ENCODE data around the gene CACNA1C. TPM values are rescaled to one million over a fixed set of nuclear protein-coding genes. Genes with fewer than 3 reads are reported as not detected.

CACNA1C gene
- total and polyA plus RNA-seq, 2 of the 4 experiments (the other 2 are of a cell fraction), result 1.6 to 2.6 TPM

- dilution Hi-C loops (cut with HindIII; ENCODE audit: low sequenced_read_pairs, unreplicated experiment), result no loop called here
- WGBS, 2 experiments (ENCODE audit: extremely low coverage in 2 of 2, insufficient read length in 1 of 2), result no CpG with 5 or more reads among the region's 8 CpGs
- no peak overlapping the region for H2BK120ac ChIP-seq (ENCODE audit: low read depth, low read length)
- ChIA-PET CTCF (interaction anchor here (0.6 kb wide), 1 partner anchor 351 kb away, joined by 4 read pairs; no protein-coding TSS in a partner anchor), POLR2A (ENCODE audit: unreplicated experiment) (no interaction called here)
- H3K9ac ChIP-seq (ENCODE audit: low read depth, low read length), result no peak overlapping the region
- BruUV-seq (replicated peaks), result no TSS peak
- no peak overlapping the region for H3K23ac ChIP-seq (ENCODE audit: low read depth, low read length)
- ATAC-seq (ENCODE audit: low read depth) (no peak), DNase-seq (no peak)
- H2AK5ac ChIP-seq (ENCODE audit: low read depth, low read length), result no peak overlapping the region
- no peak overlapping the region for H2AK9ac ChIP-seq (replicated peaks; ENCODE audit: low read depth, low read length, poor library complexity)
- no peak overlapping the region for H3K4ac ChIP-seq (ENCODE audit: low read depth, low read length)
- H3K14ac ChIP-seq (replicated peaks; ENCODE audit: low read depth, low read length), result no peak overlapping the region
- H3K36me3 ChIP-seq (ENCODE audit: control insufficient read depth, insufficient read depth, low read length), result peaks cover 5% of the 10 kb centered on the region; the same call in 1 of the 2 replicates
- H3K18ac ChIP-seq (ENCODE audit: low read depth, low read length), result no peak overlapping the region
- no peak overlapping the region for H4K8ac ChIP-seq (ENCODE audit: low read depth in 2 of 2, low read length in 2 of 2)
- H3K4me1 ChIP-seq (ENCODE audit: control insufficient read depth, insufficient read depth, low read length), result no peaks in the 10 kb centered on the region
- H3K4me2 ChIP-seq (ENCODE audit: low read depth, low read length), result no peak overlapping the region
- intact Hi-C loops (cut with micrococcal nuclease), result no loop called here
- no peak overlapping the region for H2AFZ ChIP-seq (replicated peaks; ENCODE audit: low read length, poor library complexity)
- TF ChIP-seq, protein P1, sequence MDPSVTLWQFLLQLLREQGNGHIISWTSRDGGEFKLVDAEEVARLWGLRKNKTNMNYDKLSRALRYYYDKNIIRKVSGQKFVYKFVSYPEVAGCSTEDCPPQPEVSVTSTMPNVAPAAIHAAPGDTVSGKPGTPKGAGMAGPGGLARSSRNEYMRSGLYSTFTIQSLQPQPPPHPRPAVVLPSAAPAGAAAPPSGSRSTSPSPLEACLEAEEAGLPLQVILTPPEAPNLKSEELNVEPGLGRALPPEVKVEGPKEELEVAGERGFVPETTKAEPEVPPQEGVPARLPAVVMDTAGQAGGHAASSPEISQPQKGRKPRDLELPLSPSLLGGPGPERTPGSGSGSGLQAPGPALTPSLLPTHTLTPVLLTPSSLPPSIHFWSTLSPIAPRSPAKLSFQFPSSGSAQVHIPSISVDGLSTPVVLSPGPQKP (IDR thresholded peaks at IDR 0.05; ENCODE audit: borderline replicate concordance, low read depth, low read length), result no peak
- no peak for TF ChIP-seq SMC3 (IDR thresholded peaks at IDR 0.05; ENCODE audit: low read depth, low read length)
- no peak for TF ChIP-seq BHLHE40 (IDR thresholded peaks at IDR 0.05; ENCODE audit: low read depth, low read length)
- TF ChIP-seq FOS (IDR thresholded peaks at IDR 0.05; ENCODE audit: low read depth, low read length), result no peak
- no peak for TF ChIP-seq RCOR1 (IDR thresholded peaks at IDR 0.05; ENCODE audit: insufficient replicate concordance, low read length)
- no peak for TF ChIP-seq CEBPB (IDR thresholded peaks at IDR 0.05; ENCODE audit: low read depth, low read length)
- no peak for TF ChIP-seq MAZ (IDR thresholded peaks at IDR 0.05; ENCODE audit: borderline replicate concordance, low read depth, low read length)
- TF ChIP-seq, protein P2, sequence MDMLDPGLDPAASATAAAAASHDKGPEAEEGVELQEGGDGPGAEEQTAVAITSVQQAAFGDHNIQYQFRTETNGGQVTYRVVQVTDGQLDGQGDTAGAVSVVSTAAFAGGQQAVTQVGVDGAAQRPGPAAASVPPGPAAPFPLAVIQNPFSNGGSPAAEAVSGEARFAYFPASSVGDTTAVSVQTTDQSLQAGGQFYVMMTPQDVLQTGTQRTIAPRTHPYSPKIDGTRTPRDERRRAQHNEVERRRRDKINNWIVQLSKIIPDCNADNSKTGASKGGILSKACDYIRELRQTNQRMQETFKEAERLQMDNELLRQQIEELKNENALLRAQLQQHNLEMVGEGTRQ (IDR thresholded peaks at IDR 0.05; ENCODE audit: low read depth, low read length), result no peak
- TF ChIP-seq RFX5 (IDR thresholded peaks at IDR 0.05; ENCODE audit: low read depth, low read length), result no peak
- no peak for TF ChIP-seq MXI1 (IDR thresholded peaks at IDR 0.05; ENCODE audit: borderline replicate concordance, low read depth, low read length)
- no peak for TF ChIP-seq POLR2A (IDR thresholded peaks at IDR 0.05; ENCODE audit: low read depth, low read length)
- no peak for TF ChIP-seq RAD21 (IDR thresholded peaks at IDR 0.05; ENCODE audit: low read length)
- TF ChIP-seq NFE2L2 (IDR thresholded peaks at IDR 0.05; ENCODE audit: low read depth, low read length), result no peak
- TF ChIP-seq CHD1 (IDR thresholded peaks at IDR 0.05; ENCODE audit: low read depth, low read length), result no peak
- no peak for TF ChIP-seq CTCF (conservative IDR thresholded peaks at IDR 0.05; ENCODE audit: low read depth, low read length)
- TF ChIP-seq MAFK (IDR thresholded peaks at IDR 0.05; ENCODE audit: low read depth, low read length), result no peak
- no peak overlapping the region for H2BK15ac ChIP-seq (ENCODE audit: low read depth, low read length)
- no peaks in the 10 kb centered on the region for H3K9me3 ChIP-seq (ENCODE audit: control insufficient read depth, insufficient read depth, low read length)
- H3K79me1 ChIP-seq (ENCODE audit: low read depth in 1 of 2, low read length in 2 of 2), result no peaks in the 10 kb centered on the region
- H3K27me3 ChIP-seq (ENCODE audit: control insufficient read depth, insufficient read depth, low read length), result peaks cover 22% of the 10 kb centered on the region
- H3K9me1 ChIP-seq (ENCODE audit: insufficient read depth, low read length), result no peaks in the 10 kb centered on the region; the same call in 1 of the 2 replicates
- no peak overlapping the region for H4K5ac ChIP-seq (ENCODE audit: low read depth, low read length)
- no peak overlapping the region for H3K27ac ChIP-seq (ENCODE audit: insufficient read depth, low read length)
- H3K56ac ChIP-seq (ENCODE audit: extremely low read depth, insufficient read depth, low read length), result no peak overlapping the region
- H2BK5ac ChIP-seq (ENCODE audit: low read depth, low read length, poor library complexity, severe bottlenecking), result no peak overlapping the region
- peaks cover 4% of the 10 kb centered on the region for H4K20me1 ChIP-seq (ENCODE audit: insufficient read depth, low read length)
- H4K91ac ChIP-seq (ENCODE audit: insufficient read depth, low read depth, low read length), result no peak overlapping the region
- H2BK20ac ChIP-seq (ENCODE audit: low read depth, low read length), result no peak overlapping the region
- in situ Hi-C loops (cut with MboI; ENCODE audit: low sequenced_read_pairs), result no loop called here
- no peak overlapping the region for H3K4me3 ChIP-seq (ENCODE audit: insufficient read depth, low read depth, low read length)
Measured at GRCh38 chr12:2481346-2481745, 428.6 kb downstream of the CACNA1C start.

Measured in IMR-90 (cell line).